Activated T-cell treated with anti-CD3 and anti-CD28 coated beads, Interleukin-2, amount 50 U/mL, for 72 hours (primary cell): ENCODE measurements around the gene SENP5. TPM values are rescaled to one million over a fixed set of nuclear protein-coding genes. Genes with fewer than 3 reads are reported as not detected.
"Not testable (repeated sequence)": the region's sequence is repeated elsewhere in the genome, so short reads cannot be mapped to it uniquely, and the experiment has no call there.

Experiments
- ATAC-seq, 2 donors: fragments of 150-1000 bp; cut with Tn5 transposase; replicated peaks in 1 of 2; 2 replicates each; pipeline ENCODE4 v1.10.0; 2021; ENCODE audit warnings: moderate library complexity in 2 of 2, mild to moderate bottlenecking in 1 of 2
- DNase-seq, 2 donors: peaks; one replicate each; pipeline ENCODE4 v3.0.0; 2021 to 2022; ENCODE audit warnings: mixed read lengths in 1 of 2
- H3K27ac Mint-ChIP-seq: one replicate; pipeline ENCODE4 v1.8.0; 2022; ENCODE audit warnings: mild to moderate bottlenecking, moderate library complexity, mixed read lengths
- H3K27me3 Mint-ChIP-seq: one replicate; pipeline ENCODE4 v1.8.0; 2022; ENCODE audit warnings: low read depth, mixed read lengths
- H3K36me3 Mint-ChIP-seq, 2 donors: one replicate each; pipeline ENCODE4 v1.8.0; 2022; ENCODE audit warnings: mixed read lengths in 2 of 2, mild to moderate bottlenecking in 1 of 2; ENCODE audit not compliant: insufficient read depth in 2 of 2
- H3K4me1 Mint-ChIP-seq: one replicate; pipeline ENCODE4 v1.8.0; 2022; ENCODE audit warnings: low read depth, mixed read lengths
- H3K4me3 Mint-ChIP-seq, 2 donors: one replicate each; pipeline ENCODE4 v1.8.0; 2022; ENCODE audit warnings: mild to moderate bottlenecking in 2 of 2, mixed read lengths in 2 of 2, moderate library complexity in 2 of 2
- H3K9me3 Mint-ChIP-seq, 2 donors: one replicate each; pipeline ENCODE4 v1.8.0; 2022; ENCODE audit warnings: mixed read lengths in 2 of 2
- total RNA-seq, 2 donors: library from RNA; stranded (reverse); gene quantifications; one replicate each; pipeline ENCODE4 v1.2.3, GENCODE V29; 2022

SENP5 gene
- total RNA-seq, 2 donors from 2014 or later = 33.7 to 38.6 TPM

DNA sequence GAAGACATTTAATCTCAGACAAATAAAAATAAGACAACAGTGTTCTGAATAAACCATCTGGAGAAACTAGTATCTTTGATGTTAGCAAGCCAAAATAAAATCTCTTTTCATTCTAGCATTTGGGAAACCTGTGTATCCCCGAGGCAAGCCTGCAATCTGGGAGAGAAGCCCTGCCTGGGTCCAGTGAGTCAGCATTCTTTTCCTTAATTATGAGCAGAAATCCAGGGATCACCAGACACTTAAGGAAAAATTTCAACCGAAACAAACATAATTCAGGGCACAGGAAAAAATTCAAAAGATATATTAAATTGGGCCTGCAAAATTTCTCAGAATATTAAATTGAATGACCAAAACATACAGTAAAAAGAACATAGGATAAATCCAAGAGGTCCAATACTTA is 70.4 kb downstream of the SENP5 start:
- no peak for DNase-seq
- Mint-ChIP-seq H3K27ac (peak overlapping the region; percentile 93), H3K9me3 (no peaks in the 10 kb centered on the region), H3K4me1 (peaks cover 41% of the 10 kb centered on the region), H3K27me3 (no peaks in the 10 kb centered on the region), H3K4me3 (no peak overlapping the region), H3K36me3 (peaks cover 12 to 25% of the 10 kb centered on the region in 2 donors)
- no peak for ATAC-seq

DNA sequence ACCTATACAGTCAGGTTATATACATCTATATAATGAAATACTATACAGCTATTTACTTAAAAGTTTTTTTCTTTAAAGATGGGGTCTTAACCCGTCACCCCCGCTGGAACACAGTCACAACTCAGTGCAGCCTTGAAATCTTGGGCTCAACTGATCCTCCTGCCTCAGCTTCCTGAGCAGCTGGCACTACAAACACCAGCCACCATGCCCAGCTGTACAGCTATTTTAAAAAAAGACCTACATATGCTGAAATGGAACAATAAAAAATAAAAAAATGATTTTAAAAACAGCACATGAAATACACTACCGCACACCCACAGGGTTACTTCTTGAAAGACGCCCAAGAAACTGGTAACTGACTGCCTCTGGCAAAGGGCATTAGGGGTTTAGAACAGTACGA is 70.9 kb downstream of the SENP5 start:
- peaks cover 12 to 23% of the 10 kb centered on the region in 2 donors for H3K36me3 Mint-ChIP-seq
- DNase-seq (no peak), ATAC-seq (no peak)
- H3K27ac Mint-ChIP-seq = peak overlapping the region; percentile 93
- H3K4me3 Mint-ChIP-seq = no peak overlapping the region
- no peaks in the 10 kb centered on the region for H3K27me3 Mint-ChIP-seq
- peaks cover 46% of the 10 kb centered on the region for H3K4me1 Mint-ChIP-seq
- H3K9me3 Mint-ChIP-seq = no peaks in the 10 kb centered on the region

DNA sequence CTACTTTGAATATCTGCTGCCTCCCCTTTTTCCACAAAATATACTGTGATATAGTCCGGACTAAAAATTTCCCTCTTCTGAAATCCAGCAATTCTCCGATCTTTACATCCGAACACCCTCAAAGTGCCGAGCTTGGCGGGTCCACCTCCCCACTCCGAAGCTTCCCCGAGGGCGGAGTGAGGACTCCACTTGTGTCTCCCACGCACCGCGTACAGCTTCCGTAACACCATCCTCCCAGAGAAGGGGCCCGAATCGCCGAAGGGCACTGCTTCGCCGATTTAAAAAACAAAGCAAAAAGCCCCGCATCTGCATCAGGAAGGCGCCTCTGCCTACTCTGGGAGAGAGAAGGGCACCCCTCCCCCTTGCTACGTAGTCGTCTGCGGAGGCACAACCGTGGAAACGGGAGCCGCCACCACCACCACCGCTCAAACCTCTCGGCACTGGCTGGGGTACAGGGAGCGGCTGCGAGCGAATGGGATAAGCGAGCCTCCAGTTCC is 74.1 kb downstream of the SENP5 start:
- Mint-ChIP-seq H3K4me1 (peaks cover 65% of the 10 kb centered on the region), H3K4me3 (peak overlapping the region; percentile 98), H3K36me3 (peaks cover 10 to 19% of the 10 kb centered on the region in 2 donors), H3K27me3 (no peaks in the 10 kb centered on the region), H3K9me3 (no peaks in the 10 kb centered on the region), H3K27ac (peak overlapping the region; percentile 98)
- peak; percentile 69 to 80 for DNase-seq
- peak; percentile 52 to 55 for ATAC-seq

DNA sequence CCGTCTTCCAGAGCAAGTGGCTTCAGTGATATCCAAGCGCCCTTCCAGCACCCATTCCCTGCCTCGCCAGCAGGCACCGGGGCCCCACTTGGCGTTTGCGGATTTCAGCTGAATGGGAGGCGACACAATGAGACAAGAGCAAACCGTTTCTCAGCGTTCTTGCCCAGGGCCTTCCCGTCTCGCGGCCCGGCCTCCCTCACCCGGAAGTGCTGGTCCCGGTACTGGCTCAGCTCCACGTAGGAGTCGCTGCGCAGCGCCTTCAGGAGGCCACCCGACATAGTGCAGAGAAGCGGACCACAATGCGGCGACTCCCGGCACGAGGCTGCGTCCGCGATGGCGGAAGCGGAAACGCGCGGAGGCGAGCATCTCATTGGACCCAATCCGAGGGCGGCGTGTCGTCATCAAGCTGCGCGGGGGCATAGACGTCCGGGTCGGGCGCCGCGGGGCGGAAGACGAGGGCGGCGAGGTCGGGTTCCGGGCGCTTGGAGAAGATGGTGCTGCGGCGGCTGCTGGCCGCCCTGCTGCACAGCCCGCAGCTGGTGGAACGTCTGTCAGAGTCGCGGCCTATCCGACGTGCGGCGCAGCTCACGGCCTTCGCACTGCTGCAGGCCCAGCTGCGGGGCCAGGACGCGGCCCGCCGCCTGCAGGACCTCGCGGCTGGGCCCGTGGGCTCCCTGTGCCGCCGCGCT is 74.7 kb downstream of the SENP5 start, which contains the start of gene NCBP2:
TSS of gene NCBP2 (minus strand) at position 303 of the 689 bp plus-strand sequence. CDS start at position 278, 25 bp downstream.
- H3K27ac Mint-ChIP-seq = peak within 1 kb of the TSS; percentile 98
- no peaks in the 10 kb centered on the region for H3K9me3 Mint-ChIP-seq
- ATAC-seq = peak; percentile 94
- peaks cover 8 to 15% of the 10 kb centered on the region in 2 donors for H3K36me3 Mint-ChIP-seq
- DNase-seq = peak; percentile 100
- no peaks in the 10 kb centered on the region for H3K27me3 Mint-ChIP-seq
- H3K4me3 Mint-ChIP-seq = peak within 1 kb of the TSS; percentile 98
- peaks cover 66% of the 10 kb centered on the region for H3K4me1 Mint-ChIP-seq

DNA sequence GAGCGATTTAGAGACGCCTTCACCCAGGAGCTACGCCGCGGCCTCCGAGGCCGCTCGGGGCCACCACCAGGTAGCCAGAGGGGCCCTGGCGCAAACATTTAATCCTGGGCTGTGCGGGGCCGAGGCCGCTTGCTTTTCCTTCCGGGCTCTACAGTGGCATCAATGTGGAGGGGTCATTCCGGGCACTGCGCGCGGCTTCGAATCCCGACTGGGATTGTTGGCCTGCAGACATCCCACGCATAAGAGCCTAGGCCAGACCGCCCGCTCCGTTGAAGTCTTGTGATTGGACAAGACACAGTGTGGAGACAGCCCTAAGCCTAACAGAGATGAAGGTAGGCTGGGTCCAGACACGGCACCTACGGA is 75.2 kb downstream of the SENP5 start:
- H3K27ac Mint-ChIP-seq = peak overlapping the region; percentile 93
- H3K36me3 Mint-ChIP-seq = peaks cover 8 to 13% of the 10 kb centered on the region in 2 donors
- peak in 1 of 2 donors; percentile 27 for DNase-seq
- ATAC-seq = peak in 1 of 2 donors; percentile 4
- H3K27me3 Mint-ChIP-seq = no peaks in the 10 kb centered on the region
- H3K4me1 Mint-ChIP-seq = peaks cover 64% of the 10 kb centered on the region
- peak overlapping the region; percentile 98 for H3K4me3 Mint-ChIP-seq
- H3K9me3 Mint-ChIP-seq = no peaks in the 10 kb centered on the region

DNA sequence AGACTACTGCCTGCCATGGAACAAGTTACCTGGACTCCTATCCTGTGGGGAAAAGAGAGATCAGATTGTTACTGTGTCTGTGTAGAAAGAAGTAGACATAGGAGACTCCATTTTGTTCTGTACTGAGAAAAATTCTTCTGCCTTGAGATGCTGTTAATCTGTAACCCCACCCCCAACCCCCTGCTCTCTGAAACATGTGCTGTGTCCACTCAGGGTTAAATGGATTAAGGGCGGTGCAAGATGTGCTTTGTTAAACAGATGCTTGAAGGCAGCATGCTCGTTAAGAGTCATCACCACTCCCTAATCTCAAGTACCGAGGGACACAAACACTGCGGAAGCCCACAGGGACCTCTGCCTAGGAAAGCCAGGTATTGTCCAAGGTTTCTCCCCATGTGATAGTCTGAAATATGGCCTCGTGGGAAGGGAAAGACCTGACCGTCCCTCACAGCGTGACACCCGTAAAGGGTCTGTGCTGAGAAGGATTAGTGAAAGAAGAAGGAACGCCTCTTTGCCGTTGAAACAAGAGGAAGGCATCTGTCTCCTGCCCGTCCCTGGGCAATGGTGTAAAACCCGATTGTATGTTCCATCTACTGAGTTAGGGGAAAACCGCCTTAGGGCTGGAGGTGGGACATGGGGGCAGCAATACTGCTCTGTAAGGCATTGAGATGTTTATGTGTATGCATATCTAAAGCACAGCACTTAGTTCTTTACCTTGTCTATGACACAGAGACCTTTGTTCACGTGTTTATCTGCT is 76.5 kb downstream of the SENP5 start:
- H3K36me3 Mint-ChIP-seq, ATAC-seq, H3K9me3 Mint-ChIP-seq, DNase-seq, H3K27me3 Mint-ChIP-seq: not testable (repeated sequence)
- Mint-ChIP-seq H3K27ac (peak overlapping the region; percentile 93), H3K4me1 (peaks cover 54% of the 10 kb centered on the region), H3K4me3 (peak overlapping the region; percentile 98)

DNA sequence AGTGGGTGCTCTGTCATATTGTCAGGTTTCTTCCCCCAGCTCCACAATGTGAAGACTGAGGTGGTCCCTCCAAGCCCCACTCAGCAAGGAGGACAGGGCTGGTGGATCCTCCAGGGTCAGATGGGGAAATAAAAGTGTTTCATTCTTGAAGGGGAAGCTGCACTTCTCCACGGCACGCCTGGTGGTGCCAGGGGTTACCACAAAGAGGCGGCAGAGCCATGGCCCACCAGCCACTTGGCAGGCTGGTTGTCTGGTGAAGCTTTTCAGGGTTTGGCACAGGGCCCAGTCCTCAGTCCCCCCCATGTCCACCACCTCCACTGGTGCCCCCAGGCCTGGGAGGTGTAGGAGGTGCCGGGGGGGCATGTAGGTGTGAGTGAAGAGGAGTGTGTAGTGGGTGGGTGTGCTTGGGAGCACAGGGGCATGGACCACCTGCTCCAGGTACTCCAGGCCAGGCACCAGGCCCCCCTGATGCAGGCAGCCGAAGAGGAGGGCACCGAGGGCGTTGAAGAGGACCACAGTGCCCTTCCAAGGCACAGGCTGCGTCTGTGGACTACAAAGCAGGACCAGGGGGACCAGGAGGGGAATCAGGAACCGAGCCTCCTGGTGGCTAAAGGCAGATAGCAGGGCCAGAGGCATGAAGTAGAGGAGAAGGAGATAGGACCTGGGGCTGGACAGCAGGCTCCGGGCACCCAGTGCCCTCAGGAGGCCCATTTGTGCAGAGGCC is 79.6 kb downstream of the SENP5 start:
- H3K9me3 Mint-ChIP-seq = no peaks in the 10 kb centered on the region
- H3K4me3 Mint-ChIP-seq = no peak overlapping the region
- peaks cover 27% of the 10 kb centered on the region for H3K4me1 Mint-ChIP-seq
- no peaks in the 10 kb centered on the region for H3K27me3 Mint-ChIP-seq
- H3K36me3 Mint-ChIP-seq = peaks cover 0 to 2% of the 10 kb centered on the region in 2 donors
- no peak overlapping the region for H3K27ac Mint-ChIP-seq
- no peak for ATAC-seq
- DNase-seq = no peak

DNA sequence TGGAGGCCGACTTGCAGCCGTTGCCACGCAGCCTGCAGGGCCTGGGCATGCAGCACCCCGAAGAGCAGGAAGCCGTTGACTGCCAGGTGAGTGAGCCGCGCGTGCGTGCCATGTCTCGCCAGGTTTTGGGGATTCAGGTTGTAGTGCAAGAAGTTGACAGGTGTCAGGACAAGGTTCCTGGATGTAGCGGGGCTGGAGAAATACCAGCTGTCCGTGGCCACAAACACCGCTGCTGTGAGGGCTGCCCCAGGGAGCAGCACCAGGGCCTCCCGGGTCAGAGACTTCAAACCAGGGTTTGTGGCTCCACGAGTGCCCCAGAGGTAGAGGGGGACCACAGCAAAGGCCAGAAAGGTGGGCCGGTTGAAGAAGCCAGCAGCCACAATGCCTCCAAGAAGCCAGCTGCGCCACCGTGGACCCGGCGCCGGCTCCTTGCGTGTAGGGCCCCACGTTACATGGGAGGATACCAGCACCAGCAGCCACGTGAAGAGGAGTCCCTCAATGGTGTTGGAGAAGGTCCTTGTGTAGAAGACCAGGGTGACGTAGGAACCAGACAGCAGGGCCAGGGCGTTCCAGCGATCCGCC is 80.2 kb downstream of the SENP5 start:
- no peak overlapping the region for H3K27ac Mint-ChIP-seq
- no peaks in the 10 kb centered on the region for H3K36me3 Mint-ChIP-seq
- H3K4me3 Mint-ChIP-seq = no peak overlapping the region
- H3K4me1 Mint-ChIP-seq = peaks cover 26% of the 10 kb centered on the region
- ATAC-seq (no peak), DNase-seq (no peak)
- H3K27me3 Mint-ChIP-seq = no peaks in the 10 kb centered on the region
- H3K9me3 Mint-ChIP-seq = no peaks in the 10 kb centered on the region

DNA sequence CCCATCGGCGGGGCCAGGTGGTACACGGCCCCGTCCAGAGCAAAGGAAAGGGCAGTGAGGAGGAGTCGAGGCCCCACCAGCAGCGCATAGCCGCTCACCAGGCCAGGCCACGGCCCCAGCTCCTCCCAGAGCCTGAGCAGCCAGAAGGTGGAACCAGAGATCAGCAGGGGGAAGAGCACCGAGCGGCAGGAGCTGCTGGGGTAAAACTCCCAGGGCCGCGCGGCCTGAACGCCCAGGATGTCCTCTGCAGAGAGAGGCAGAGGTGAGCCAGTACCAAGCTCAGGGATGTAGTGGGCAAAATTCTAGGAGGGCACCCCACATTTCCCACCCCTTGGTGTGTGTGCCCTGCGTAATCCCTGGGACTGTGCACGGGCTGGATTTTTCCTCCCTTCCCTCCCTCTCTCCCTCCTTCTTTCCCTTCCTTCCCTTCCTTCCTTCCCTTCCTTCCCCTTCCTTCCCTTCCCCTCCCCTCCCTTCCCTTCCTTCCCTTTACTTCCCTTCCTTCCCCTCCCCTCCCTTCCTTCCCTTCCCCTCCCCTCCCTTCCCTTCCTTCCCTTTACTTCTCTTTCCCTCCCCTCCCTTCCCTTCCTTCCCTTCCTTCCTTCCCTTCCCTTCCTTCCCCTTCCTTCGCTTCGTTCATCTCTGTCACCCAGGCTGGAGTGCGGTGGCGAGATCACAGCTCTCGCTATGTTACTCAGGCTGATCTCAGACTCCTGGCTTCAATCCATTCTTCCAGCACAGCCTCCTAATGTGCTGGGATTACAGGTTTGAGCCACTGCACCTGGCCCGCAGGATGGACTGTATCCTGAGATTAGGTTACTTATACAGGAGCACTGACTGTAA is 80.9 kb downstream of the SENP5 start:
- no peak overlapping the region for H3K4me3 Mint-ChIP-seq
- H3K27ac Mint-ChIP-seq = no peak overlapping the region
- no peaks in the 10 kb centered on the region for H3K36me3 Mint-ChIP-seq
- ATAC-seq (peak in 1 of 2 donors; percentile 16), DNase-seq (no peak)
- H3K9me3 Mint-ChIP-seq = no peaks in the 10 kb centered on the region
- H3K27me3 Mint-ChIP-seq = no peaks in the 10 kb centered on the region
- peaks cover 19% of the 10 kb centered on the region for H3K4me1 Mint-ChIP-seq

DNA sequence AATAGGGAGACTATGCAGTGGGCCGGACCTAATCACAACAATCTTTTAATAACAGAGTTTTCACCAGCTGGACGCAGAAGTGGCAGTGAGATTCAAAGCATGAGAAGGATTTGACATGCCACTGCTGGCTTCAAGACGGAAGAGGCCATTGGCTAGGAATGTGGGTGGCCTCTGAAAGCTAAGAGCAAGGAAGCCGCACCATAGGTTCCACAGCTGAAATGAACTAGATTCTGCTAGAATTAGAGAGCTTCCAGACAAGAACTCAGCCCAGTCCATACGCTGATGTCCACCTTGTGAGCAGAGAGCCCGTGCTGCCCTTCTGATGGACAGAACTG is 81.5 kb downstream of the SENP5 start:
- no peak overlapping the region for H3K4me3 Mint-ChIP-seq
- ATAC-seq = no peak
- DNase-seq = no peak
- H3K27ac Mint-ChIP-seq = no peak overlapping the region
- H3K4me1 Mint-ChIP-seq = peaks cover 13% of the 10 kb centered on the region
- H3K9me3 Mint-ChIP-seq = no peaks in the 10 kb centered on the region
- no peaks in the 10 kb centered on the region for H3K27me3 Mint-ChIP-seq
- no peaks in the 10 kb centered on the region for H3K36me3 Mint-ChIP-seq

DNA sequence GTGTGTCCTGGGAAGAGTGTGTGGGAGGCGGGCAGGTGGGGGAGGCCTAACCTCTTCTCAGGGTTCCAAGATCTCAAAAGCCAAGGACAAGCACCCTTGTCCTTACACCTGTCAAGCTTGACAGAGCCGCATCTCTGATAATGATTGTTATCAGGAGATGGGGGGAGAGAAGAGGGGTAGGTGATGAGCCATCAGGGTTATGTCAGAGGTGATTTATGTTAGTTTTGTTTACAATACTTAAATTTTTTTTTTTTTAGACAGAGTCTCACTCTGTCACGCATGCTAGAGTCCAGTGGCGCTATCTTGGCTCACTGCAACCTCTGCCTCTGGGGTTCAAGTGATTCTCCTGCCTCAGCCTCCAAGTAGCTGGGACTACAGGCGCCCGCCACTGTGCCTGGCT is 82.0 kb downstream of the SENP5 start:
- H3K27me3 Mint-ChIP-seq = no peaks in the 10 kb centered on the region
- DNase-seq (no peak), ATAC-seq (no peak)
- no peaks in the 10 kb centered on the region for H3K9me3 Mint-ChIP-seq
- peaks cover 8% of the 10 kb centered on the region for H3K4me1 Mint-ChIP-seq
- H3K4me3 Mint-ChIP-seq = no peak overlapping the region
- H3K36me3 Mint-ChIP-seq = no peaks in the 10 kb centered on the region
- H3K27ac Mint-ChIP-seq = no peak overlapping the region

DNA sequence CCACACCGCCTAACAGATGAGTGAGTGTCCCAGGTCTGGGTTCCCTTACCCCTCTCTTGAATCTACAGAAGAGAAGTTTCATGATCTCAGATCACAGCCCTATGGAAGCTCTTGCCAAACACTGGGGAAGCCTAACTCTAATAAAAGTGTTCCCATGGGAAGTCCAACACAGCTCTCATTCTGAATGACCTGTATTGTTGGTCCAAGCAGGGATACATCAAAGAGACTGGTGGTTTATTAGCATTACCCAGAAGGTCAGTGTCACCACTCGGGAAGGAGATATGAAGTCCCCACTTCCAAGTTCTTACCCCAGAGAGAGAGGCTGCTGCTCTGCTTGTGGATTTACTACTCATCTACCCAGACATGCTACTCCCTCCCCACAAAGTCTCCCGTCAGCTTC is 83.7 kb downstream of the SENP5 start:
- Mint-ChIP-seq H3K27me3 (no peaks in the 10 kb centered on the region), H3K4me1 (peaks cover 5% of the 10 kb centered on the region), H3K9me3 (no peaks in the 10 kb centered on the region)

More for the DNA sequence above, 83.7 kb downstream of the SENP5 start:
- H3K4me3 Mint-ChIP-seq = no peak overlapping the region
- no peaks in the 10 kb centered on the region for H3K36me3 Mint-ChIP-seq
- no peak for DNase-seq
- no peak overlapping the region for H3K27ac Mint-ChIP-seq
- ATAC-seq = no peak
